GM19240 (cell line): ENCODE results near the gene SLC43A1.
A peak's percentile ranks its signal among the peaks of the same experiment; 100 is the strongest.

Experiments used
- DNase-seq: peaks from one replicate; pipeline ENCODE4 v3.0.0; 2011; ENCODE audit warnings: low spot score; ENCODE audit not compliant: insufficient read length

Gene SLC43A1

GRCh38 chr11:57529012-57529411, 13.5 kb upstream of the SLC43A1 start:
- no peak for DNase-seq

- no peak for DNase-seq
These were observed 11.6 kb upstream of the SLC43A1 start for GRCh38 chr11:57527056-57527631.

- no peak for DNase-seq
These were observed 7.9 kb upstream of the SLC43A1 start for GRCh38 chr11:57523419-57523818.

GRCh38 chr11:57521116-57521515, 5.6 kb upstream of the SLC43A1 start:
- DNase-seq, result no peak

- no peak for DNase-seq
These were observed 550 bp upstream of the SLC43A1 start for GRCh38 chr11:57516061-57516443.

GRCh38 chr11:57514538-57515331, 767 bp downstream of the SLC43A1 start:
- DNase-seq, result no peak

- no peak for DNase-seq
These were observed 1.5 kb downstream of the SLC43A1 start for GRCh38 chr11:57513911-57514537.

GRCh38 chr11:57513452-57513795, 2.1 kb downstream of the SLC43A1 start:
- no peak for DNase-seq

- no peak for DNase-seq
These were observed 2.7 kb downstream of the SLC43A1 start for GRCh38 chr11:57512646-57513451.

- DNase-seq, result no peak
These were observed 3.6 kb downstream of the SLC43A1 start for GRCh38 chr11:57511741-57512430.

- no peak for DNase-seq
These were observed 6.9 kb downstream of the SLC43A1 start for GRCh38 chr11:57508341-57509170.

GRCh38 chr11:57506522-57506921, 9.0 kb downstream of the SLC43A1 start:
- no peak for DNase-seq

GRCh38 chr11:57504511-57504910, 11.0 kb downstream of the SLC43A1 start:
- DNase-seq, result no peak

- DNase-seq, result no peak
These were observed 12.6 kb downstream of the SLC43A1 start for GRCh38 chr11:57502870-57503269.

GRCh38 chr11:57502376-57502775, 13.1 kb downstream of the SLC43A1 start:
- DNase-seq, result no peak

- no peak for DNase-seq
These were observed 13.5 kb downstream of the SLC43A1 start for GRCh38 chr11:57501953-57502352.

GRCh38 chr11:57500926-57501325, 14.6 kb downstream of the SLC43A1 start:
- no peak for DNase-seq

GRCh38 chr11:57500515-57500914, 15.0 kb downstream of the SLC43A1 start:
- no peak for DNase-seq

- DNase-seq, result no peak
These were observed 15.5 kb downstream of the SLC43A1 start for GRCh38 chr11:57499983-57500461.

GRCh38 chr11:57499413-57499982, 16.0 kb downstream of the SLC43A1 start:
- peak; percentile 90 for DNase-seq
